Panc1 (cell line): ENCODE results near the gene LRIG2. TPM values are rescaled to one million over a fixed set of nuclear protein-coding genes. Genes with fewer than 3 reads are reported as not detected.

Experiments
- ATAC-seq: fragments of 200-7000 bp; cut with Tn5 transposase; 2 replicates; pipeline ENCODE4 v1.9.1; 2020; ENCODE audit warnings: mild to moderate bottlenecking, moderate library complexity
- BruUV-seq: library from RNA; stranded (reverse); fragments of 400-500 nt; replicated peaks from 2 replicates; lab custom pipeline; 2021; lab: Mats Ljungman, UMichigan
- CTCF ChIA-PET: fragments of 300-600 bp; sonication (Branson Sonifier 250); formaldehyde crosslinking; loops from one replicate; lab custom pipeline; 2022; ENCODE audit warnings: antibody characterized with exemption; lab: Charles Lee
- POLR2A ChIA-PET: fragments of 300-600 bp; sonication (Branson Sonifier 250); formaldehyde crosslinking; loops from one replicate; lab custom pipeline; 2022; ENCODE audit warnings: antibody characterized with exemption; lab: Charles Lee
- DNase-seq: peaks from one replicate; pipeline ENCODE4 v3.0.0-alpha.2; 2010; ENCODE audit warnings: low read depth, low spot score
- H3K27ac ChIP-seq: 2 replicates; pipeline ENCODE4 v1.5.1; 2011; ENCODE audit warnings: mild to moderate bottlenecking, low read length, inconsistent platforms
- H3K27me3 ChIP-seq: fragments of 200-500 bp; sonication (Bioruptor generic); 2 replicates; pipeline ENCODE4 v1.6.0; 2014; ENCODE audit warnings: low read length, inconsistent platforms; ENCODE audit not compliant: control insufficient read depth, insufficient read depth
- H3K36me3 ChIP-seq: fragments of 200-500 bp; sonication (Bioruptor generic); 2 replicates; pipeline ENCODE4 v1.5.1; 2014; ENCODE audit warnings: inconsistent platforms, mild to moderate bottlenecking, low read length, moderate library complexity; ENCODE audit not compliant: control insufficient read depth, insufficient read depth
- H3K4me1 ChIP-seq: 2 replicates; pipeline ENCODE4 v1.5.1; 2011; ENCODE audit warnings: inconsistent platforms, mild to moderate bottlenecking, low read length, moderate library complexity; ENCODE audit not compliant: control insufficient read depth, insufficient read depth
- H3K4me3 ChIP-seq, 2 experiments: 2 replicates each; pipeline ENCODE4 v1.5.1; 2011 to 2012; ENCODE audit warnings: low read depth in 2 of 2, low read length in 2 of 2, mild to moderate bottlenecking in 2 of 2, inconsistent platforms in 1 of 2, moderate library complexity in 1 of 2
- H3K9me3 ChIP-seq: fragments of 200-500 bp; sonication (Bioruptor generic); 2 replicates; pipeline ENCODE4 v1.5.1; 2014; ENCODE audit warnings: low read depth, mild to moderate bottlenecking, inconsistent platforms, low read length, moderate library complexity; ENCODE audit not compliant: control insufficient read depth, insufficient read depth
- CTCF ChIP-seq: fragments of 450-650 bp; IDR thresholded peaks from 2 replicates; pipeline ENCODE4 v1.5.1; 2017; ENCODE audit warnings: mild to moderate bottlenecking
- POLR2AphosphoS5 ChIP-seq: IDR thresholded peaks from 2 replicates; pipeline ENCODE4 v1.6.1; 2012; ENCODE audit warnings: mild to moderate bottlenecking, low read depth, low read length, moderate library complexity
- REST ChIP-seq, 2 experiments: IDR thresholded peaks; 2 replicates each; pipeline ENCODE4 v1.6.1; 2011 to 2012; ENCODE audit warnings: low read depth in 2 of 2, control low read depth in 1 of 2, low read length in 1 of 2, mild to moderate bottlenecking in 1 of 2, moderate library complexity in 1 of 2; ENCODE audit not compliant: insufficient read depth in 1 of 2
- SIN3A ChIP-seq: IDR thresholded peaks from 2 replicates; pipeline ENCODE4 v1.6.1; 2012; ENCODE audit warnings: low read depth, mild to moderate bottlenecking, low read length, moderate library complexity, borderline replicate concordance; ENCODE audit not compliant: insufficient read depth
- TCF7L2 ChIP-seq: IDR thresholded peaks from 2 replicates; pipeline ENCODE4 v1.6.1; 2011; ENCODE audit warnings: mild to moderate bottlenecking, low read depth, low read length, inconsistent platforms
- in situ Hi-C: cut with HindIII; loops from 2 replicates; pipeline ENCODE4 v1.10.0; 2016; ENCODE audit warnings: low sequenced_read_pairs, low pct_unique_long_range_greater_than_20kb
- intact Hi-C: fragments of 100-400 bp; cut with micrococcal nuclease; formaldehyde crosslinking; loops from one replicate; pipeline ENCODE4 v1.10.0; 2022; ENCODE audit not compliant: unreplicated experiment
- total RNA-seq: library from RNA; stranded (reverse); gene quantifications from one replicate; pipeline ENCODE4 v1.2.1, GENCODE V29; 2021; ENCODE audit not compliant: unreplicated experiment

Gene LRIG2
- total RNA-seq, 1 experiment from 2014 or later = 8.9 TPM

- no peaks in the 10 kb centered on the region for H3K4me1 ChIP-seq
- no peak for ATAC-seq
- intact Hi-C loops = no loop called here
- no peak for TF ChIP-seq REST (IDR thresholded peaks at IDR 0.05; ENCODE audit: insufficient read depth in 1 of 2, low read depth in 2 of 2, low read length in 1 of 2)
- TF ChIP-seq SIN3A = no peak
- TF ChIP-seq POLR2AphosphoS5 = no peak
- no TSS peak for BruUV-seq
- H3K27ac ChIP-seq = no peak overlapping the region
- H3K9me3 ChIP-seq = no peaks in the 10 kb centered on the region
- POLR2A ChIA-PET = no interaction called here
- CTCF ChIA-PET = no interaction called here
- no peak overlapping the region for H3K4me3 ChIP-seq
- no peaks in the 10 kb centered on the region for H3K27me3 ChIP-seq
- in situ Hi-C loops = no loop called here
- DNase-seq = no peak
- no peaks in the 10 kb centered on the region for H3K36me3 ChIP-seq
Measured at GRCh38 chr1:113166473-113166872, 93.5 kb downstream of the LRIG2 start.

- POLR2A ChIA-PET = interaction anchor here (0.6 kb wide), 1 partner anchor 984 kb away, joined by 4 read pairs; no protein-coding TSS in a partner anchor
- no peak for ATAC-seq
- DNase-seq = no peak
- Histone ChIP-seq H3K9me3 (no peaks in the 10 kb centered on the region), H3K36me3 (no peaks in the 10 kb centered on the region), H3K27ac (no peak overlapping the region), H3K4me1 (no peaks in the 10 kb centered on the region), H3K27me3 (no peaks in the 10 kb centered on the region), H3K4me3 (no peak overlapping the region)
- CTCF ChIA-PET = no interaction called here
- no peak for TF ChIP-seq SIN3A
- TF ChIP-seq POLR2AphosphoS5 = no peak
- TF ChIP-seq TCF7L2 = no peak
- no peak for TF ChIP-seq REST (IDR thresholded peaks at IDR 0.05; ENCODE audit: insufficient read depth in 1 of 2, low read depth in 2 of 2, low read length in 1 of 2)
- TF ChIP-seq CTCF = no peak
- in situ Hi-C loops = no loop called here
- BruUV-seq = no TSS peak
- intact Hi-C loops = no loop called here
Measured at GRCh38 chr1:113168946-113169345, 95.9 kb downstream of the LRIG2 start.
